ENCODE results near the gene CDC42BPG.

GRCh38 chr11:64786308-64786707 is 58.1 kb downstream of the CDC42BPG start:
- no peak for TF ChIP-seq POLR2A (IDR thresholded peaks at IDR 0.05)
- no peak for TF ChIP-seq POLR2AphosphoS5 (IDR thresholded peaks at IDR 0.05)

Measured in breast epithelium (tissue), 3 donors.